HCT116 (cell line): ENCODE measurements around the gene SNRNP200. TPM values are rescaled to one million over a fixed set of nuclear protein-coding genes. Genes with fewer than 3 reads are reported as not detected.

Experiments used
- ATAC-seq: fragments of 200-7000 bp; cut with Tn5 transposase; 2 replicates; pipeline ENCODE4 v1.9.1; 2020; ENCODE audit warnings: mild to moderate bottlenecking, moderate library complexity
- BruUV-seq: library from RNA; stranded (reverse); fragments of 400-500 nt; replicated peaks from 2 replicates; lab custom pipeline; 2021; lab: Mats Ljungman, UMichigan
- CTCF ChIA-PET: fragments of 300-600 bp; sonication (Branson Sonifier 250); formaldehyde crosslinking; loops from one replicate; lab custom pipeline; 2021; ENCODE audit warnings: antibody characterized with exemption; lab: Charles Lee
- POLR2A ChIA-PET: fragments of 300-600, 350-600 bp; sonication (Branson Sonifier 250); formaldehyde crosslinking; loops from one replicate; lab custom pipeline; 2021; ENCODE audit warnings: antibody characterized with exemption; lab: Charles Lee
- RAD21 ChIA-PET, 2 experiments: fragments of 300-600 bp; sonication (Branson Sonifier 250); formaldehyde crosslinking; loops; one replicate each; lab custom pipeline; 2023; ENCODE audit warnings: low total read pairs in 2 of 2; ENCODE audit not compliant: uncharacterized antibody in 2 of 2, unreplicated experiment in 2 of 2, low non-redundant PET in 1 of 2; lab: Charles Lee
- DNase-seq: peaks from one replicate; pipeline ENCODE4 v3.0.0-alpha.2; 2010; ENCODE audit warnings: low read depth, low spot score
- H2AFZ ChIP-seq: fragments of 200-600 bp; shearing (Covaris generic), sonication (generic); 2 replicates; pipeline ENCODE4 v1.6.1; 2017; ENCODE audit warnings: low read depth, mixed run types, mixed read lengths, antibody characterized with exemption, low read length; ENCODE audit not compliant: poor library complexity, severe bottlenecking
- H3K27ac ChIP-seq: 2 replicates; pipeline ENCODE4 v1.5.1; 2012; ENCODE audit warnings: low read depth, low read length
- H3K27me3 ChIP-seq: fragments of 200-600 bp; sonication (generic); 2 replicates; pipeline ENCODE4 v1.6.1; 2016; ENCODE audit warnings: mixed run types, low read length, mixed read lengths; ENCODE audit not compliant: insufficient read depth
- H3K36me3 ChIP-seq, 2 experiments: fragments of 200-500 bp in 1 of 2; fragments of 200-600 bp in 1 of 2; sonication (Bioruptor generic) in 1 of 2; sonication (generic) in 1 of 2; 2 replicates each; pipeline versions ENCODE4 v1.5.1 to v1.6.1; 2014 to 2016; ENCODE audit warnings: low read length in 2 of 2, inconsistent platforms in 1 of 2, mixed read lengths in 1 of 2, mixed run types in 1 of 2; ENCODE audit not compliant: insufficient read depth in 2 of 2, control insufficient read depth in 1 of 2
- H3K4me1 ChIP-seq, 2 experiments: fragments of 200-600 bp in 1 of 2; sonication (generic) in 1 of 2; 2 replicates each; pipeline versions ENCODE4 v1.5.1 to v1.6.1; 2012 to 2017; ENCODE audit warnings: low read length in 2 of 2, inconsistent platforms in 1 of 2, mild to moderate bottlenecking in 1 of 2, mixed read lengths in 1 of 2, mixed run types in 1 of 2, moderate library complexity in 1 of 2; ENCODE audit not compliant: insufficient read depth in 2 of 2, control insufficient read depth in 1 of 2
- H3K4me2 ChIP-seq: fragments of 200-600 bp; sonication (generic); 2 replicates; pipeline ENCODE4 v1.6.1; 2017; ENCODE audit warnings: mixed run types, low read length, mixed read lengths
- H3K4me3 ChIP-seq, 2 experiments: fragments of 200-600 bp in 1 of 2; sonication (generic) in 1 of 2; replicated peaks in 1 of 2; 2 replicates each; pipeline ENCODE4 v1.5.1; 2011 to 2016; ENCODE audit warnings: low read length in 2 of 2, control low read depth in 1 of 2, low read depth in 1 of 2, mild to moderate bottlenecking in 1 of 2, mixed read lengths in 1 of 2, mixed run types in 1 of 2
- H3K79me2 ChIP-seq: fragments of 200-600 bp; sonication (generic); 2 replicates; pipeline ENCODE4 v1.6.1; 2017; ENCODE audit warnings: mild to moderate bottlenecking, mixed run types, low read length, moderate library complexity, mixed read lengths; ENCODE audit not compliant: insufficient read depth
- H3K9ac ChIP-seq: fragments of 200-600 bp; sonication (generic); 2 replicates; pipeline ENCODE4 v1.6.1; 2016; ENCODE audit warnings: low read length, mixed read lengths
- H3K9me2 ChIP-seq: fragments of 200-600 bp; sonication (generic), shearing (Covaris generic); 2 replicates; pipeline ENCODE4 v1.6.1; 2017; ENCODE audit warnings: mixed run types, mild to moderate bottlenecking, moderate library complexity; ENCODE audit not compliant: insufficient read depth
- H3K9me3 ChIP-seq, 2 experiments: fragments of 200-500 bp in 1 of 2; fragments of 200-600 bp in 1 of 2; sonication (Bioruptor generic) in 1 of 2; sonication (generic) in 1 of 2; 2 replicates each; pipeline ENCODE4 v1.6.1; 2014 to 2017; ENCODE audit warnings: low read length in 2 of 2, mixed read lengths in 2 of 2, inconsistent platforms in 1 of 2, low read depth in 1 of 2, mild to moderate bottlenecking in 1 of 2, mixed run types in 1 of 2, moderate library complexity in 1 of 2; ENCODE audit not compliant: control insufficient read depth in 1 of 2, insufficient read depth in 1 of 2
- H4K20me1 ChIP-seq: fragments of 200-600 bp; sonication (generic), shearing (Covaris generic); 2 replicates; pipeline ENCODE4 v1.6.1; 2017; ENCODE audit warnings: mixed run types, mild to moderate bottlenecking, moderate library complexity; ENCODE audit not compliant: insufficient read depth
- CBX3 ChIP-seq: IDR thresholded peaks from 2 replicates; pipeline ENCODE4 v1.6.1; 2012; ENCODE audit warnings: low read depth
- CTCF ChIP-seq, 3 experiments: fragments of 200-600 bp in 1 of 3; sonication (generic) in 1 of 3; IDR thresholded peaks in 2 of 3; conservative IDR thresholded peaks in 1 of 3; 2 replicates each; pipeline ENCODE4 v1.5.1; 2012 to 2017; ENCODE audit warnings: low read depth in 2 of 3, low read length in 2 of 3, antibody characterized with exemption in 1 of 3, borderline replicate concordance in 1 of 3, control low read depth in 1 of 3, mild to moderate bottlenecking in 1 of 3, mixed read lengths in 1 of 3, mixed run types in 1 of 3, moderate library complexity in 1 of 3; ENCODE audit not compliant: insufficient read depth in 1 of 3
- SIN3A ChIP-seq: IDR thresholded peaks from 2 replicates; pipeline ENCODE4 v1.6.1; 2012; ENCODE audit warnings: low read depth
- intact Hi-C: fragments of 100-400 bp; cut with micrococcal nuclease; formaldehyde crosslinking; loops from 2 replicates; pipeline ENCODE4 v1.10.0; 2022
- total RNA-seq: library from RNA; stranded (reverse); gene quantifications from one replicate; pipeline ENCODE4 v1.2.1, GENCODE V29; 2021; ENCODE audit not compliant: unreplicated experiment
- TF ChIP-seq, protein P1 (sequence below): IDR thresholded peaks from 2 replicates; pipeline ENCODE4 v1.6.1; 2011; ENCODE audit warnings: mild to moderate bottlenecking, low read length, moderate library complexity; ENCODE audit not compliant: insufficient replicate concordance; ENCODE audit errors: extremely low read depth
- TF ChIP-seq, protein P2 (sequence below): IDR thresholded peaks from 2 replicates; pipeline ENCODE4 v1.6.1; 2012; ENCODE audit warnings: low read depth

The SNRNP200 gene
- total RNA-seq, 1 experiment from 2014 or later, result 202 TPM

DNA sequence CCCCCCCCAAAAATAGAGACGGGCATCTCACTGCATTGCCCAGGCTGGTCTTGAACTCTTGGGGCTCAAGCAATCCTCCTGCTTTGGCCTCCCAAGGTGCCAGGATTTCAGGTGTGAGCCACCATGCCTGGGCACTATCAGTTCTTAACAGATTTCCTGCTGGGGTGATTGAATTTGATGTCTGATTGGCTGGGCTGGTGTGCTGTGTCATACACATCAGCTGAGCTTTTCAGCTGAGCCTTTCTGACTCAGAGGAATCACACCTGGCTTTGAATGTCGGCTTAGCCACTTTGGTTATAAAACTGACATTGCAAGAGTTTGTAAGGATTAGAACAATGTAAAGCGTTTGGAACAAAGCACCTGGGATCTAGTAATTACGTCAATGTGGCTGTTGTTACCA is 49.1 kb upstream of the SNRNP200 start (continued):
- TF ChIP-seq, protein P1, sequence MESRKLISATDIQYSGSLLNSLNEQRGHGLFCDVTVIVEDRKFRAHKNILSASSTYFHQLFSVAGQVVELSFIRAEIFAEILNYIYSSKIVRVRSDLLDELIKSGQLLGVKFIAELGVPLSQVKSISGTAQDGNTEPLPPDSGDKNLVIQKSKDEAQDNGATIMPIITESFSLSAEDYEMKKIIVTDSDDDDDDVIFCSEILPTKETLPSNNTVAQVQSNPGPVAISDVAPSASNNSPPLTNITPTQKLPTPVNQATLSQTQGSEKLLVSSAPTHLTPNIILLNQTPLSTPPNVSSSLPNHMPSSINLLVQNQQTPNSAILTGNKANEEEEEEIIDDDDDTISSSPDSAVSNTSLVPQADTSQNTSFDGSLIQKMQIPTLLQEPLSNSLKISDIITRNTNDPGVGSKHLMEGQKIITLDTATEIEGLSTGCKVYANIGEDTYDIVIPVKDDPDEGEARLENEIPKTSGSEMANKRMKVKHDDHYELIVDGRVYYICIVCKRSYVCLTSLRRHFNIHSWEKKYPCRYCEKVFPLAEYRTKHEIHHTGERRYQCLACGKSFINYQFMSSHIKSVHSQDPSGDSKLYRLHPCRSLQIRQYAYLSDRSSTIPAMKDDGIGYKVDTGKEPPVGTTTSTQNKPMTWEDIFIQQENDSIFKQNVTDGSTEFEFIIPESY, result no peak
- TF ChIP-seq, protein P2, sequence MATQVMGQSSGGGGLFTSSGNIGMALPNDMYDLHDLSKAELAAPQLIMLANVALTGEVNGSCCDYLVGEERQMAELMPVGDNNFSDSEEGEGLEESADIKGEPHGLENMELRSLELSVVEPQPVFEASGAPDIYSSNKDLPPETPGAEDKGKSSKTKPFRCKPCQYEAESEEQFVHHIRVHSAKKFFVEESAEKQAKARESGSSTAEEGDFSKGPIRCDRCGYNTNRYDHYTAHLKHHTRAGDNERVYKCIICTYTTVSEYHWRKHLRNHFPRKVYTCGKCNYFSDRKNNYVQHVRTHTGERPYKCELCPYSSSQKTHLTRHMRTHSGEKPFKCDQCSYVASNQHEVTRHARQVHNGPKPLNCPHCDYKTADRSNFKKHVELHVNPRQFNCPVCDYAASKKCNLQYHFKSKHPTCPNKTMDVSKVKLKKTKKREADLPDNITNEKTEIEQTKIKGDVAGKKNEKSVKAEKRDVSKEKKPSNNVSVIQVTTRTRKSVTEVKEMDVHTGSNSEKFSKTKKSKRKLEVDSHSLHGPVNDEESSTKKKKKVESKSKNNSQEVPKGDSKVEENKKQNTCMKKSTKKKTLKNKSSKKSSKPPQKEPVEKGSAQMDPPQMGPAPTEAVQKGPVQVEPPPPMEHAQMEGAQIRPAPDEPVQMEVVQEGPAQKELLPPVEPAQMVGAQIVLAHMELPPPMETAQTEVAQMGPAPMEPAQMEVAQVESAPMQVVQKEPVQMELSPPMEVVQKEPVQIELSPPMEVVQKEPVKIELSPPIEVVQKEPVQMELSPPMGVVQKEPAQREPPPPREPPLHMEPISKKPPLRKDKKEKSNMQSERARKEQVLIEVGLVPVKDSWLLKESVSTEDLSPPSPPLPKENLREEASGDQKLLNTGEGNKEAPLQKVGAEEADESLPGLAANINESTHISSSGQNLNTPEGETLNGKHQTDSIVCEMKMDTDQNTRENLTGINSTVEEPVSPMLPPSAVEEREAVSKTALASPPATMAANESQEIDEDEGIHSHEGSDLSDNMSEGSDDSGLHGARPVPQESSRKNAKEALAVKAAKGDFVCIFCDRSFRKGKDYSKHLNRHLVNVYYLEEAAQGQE, result no peak
- no peak for TF ChIP-seq CBX3

GRCh38 chr2:96353606-96354101 is 48.3 kb upstream of the SNRNP200 start:
- RAD21 ChIA-PET, result no interaction called here

More at GRCh38 chr2:96353606-96354101, 48.3 kb upstream of the SNRNP200 start:
- H3K4me2 ChIP-seq, result no peak overlapping the region
- TF ChIP-seq SIN3A (no peak), CTCF (IDR thresholded peaks at IDR 0.05 in 2 of 3, conservative IDR thresholded peaks at IDR 0.05 in 1 of 3; ENCODE audit: borderline replicate concordance in 1 of 3, insufficient read depth in 1 of 3, low read depth in 2 of 3, low read length in 2 of 3) (no peak)
- TF ChIP-seq, protein P1, result no peak
- peaks cover 39 to 72% of the 10 kb centered on the region in 2 experiments for H3K36me3 ChIP-seq
- POLR2A ChIA-PET, result no interaction called here
- no peaks in the 10 kb centered on the region for H3K79me2 ChIP-seq
- H2AFZ ChIP-seq, result no peak overlapping the region
- CTCF ChIA-PET, result no interaction called here
- no peak overlapping the region for H3K9ac ChIP-seq
- no peaks in the 10 kb centered on the region for H3K9me3 ChIP-seq
- H3K9me2 ChIP-seq, result no peaks in the 10 kb centered on the region
- H3K27ac ChIP-seq, result no peak overlapping the region
- H4K20me1 ChIP-seq, result no peaks in the 10 kb centered on the region
- ATAC-seq (no peak), DNase-seq (no peak)
- H3K27me3 ChIP-seq, result no peaks in the 10 kb centered on the region
- H3K4me3 ChIP-seq, result no peak overlapping the region
- BruUV-seq, result no TSS peak
- H3K4me1 ChIP-seq, result no peaks in the 10 kb centered on the region
- intact Hi-C loops, result no loop called here
